Vagina (tissue), 2 donors: ENCODE data around the gene MAPRE3. TPM values are rescaled to one million over a fixed set of nuclear protein-coding genes. Genes with fewer than 3 reads are reported as not detected.

ENCODE experiments used
- DNase-seq, 2 donors: peaks; one replicate each; pipeline ENCODE4 v3.0.0-alpha.2; 2017; ENCODE audit errors: extremely low spot score in 2 of 2
- H3K27ac ChIP-seq: fragments of 200-600 bp; sonication (generic); one replicate; pipeline ENCODE4 v1.5.1; 2019
- H3K27me3 ChIP-seq: fragments of 200-600 bp; sonication (generic); one replicate; pipeline ENCODE4 v1.5.1; 2019
- H3K36me3 ChIP-seq, 2 donors: fragments of 200-600 bp; sonication (generic); one replicate each; pipeline ENCODE4 v1.5.1; 2017 to 2019
- H3K4me1 ChIP-seq: fragments of 200-600 bp; sonication (generic); one replicate; pipeline ENCODE4 v1.5.1; 2019
- H3K4me3 ChIP-seq, 2 donors: fragments of 200-600 bp; sonication (generic); 1 replicate in 1 of 2; 2 replicates in 1 of 2; pipeline ENCODE4 v1.5.1; 2016 to 2019
- H3K9me3 ChIP-seq: fragments of 200-600 bp; sonication (generic); one replicate; pipeline ENCODE4 v1.5.1; 2019
- POLR2A ChIP-seq, 2 donors: fragments of 450-650 bp; IDR thresholded peaks; one replicate each; pipeline ENCODE4 v1.6.1; 2017; ENCODE audit warnings: antibody characterized with exemption in 2 of 2, mild to moderate bottlenecking in 2 of 2, moderate library complexity in 2 of 2
- POLR2AphosphoS5 ChIP-seq, 2 donors: sonication (generic); formaldehyde crosslinking; IDR thresholded peaks; one replicate each; pipeline ENCODE4 v1.9.0; 2017; ENCODE audit warnings: antibody characterized with exemption in 2 of 2, mild to moderate bottlenecking in 2 of 2, low read depth in 1 of 2; ENCODE audit not compliant: insufficient read depth in 1 of 2
- intact Hi-C: fragments of 100-400 bp; cut with DNase I; formaldehyde crosslinking; loops from one replicate; pipeline ENCODE4 v1.15.1; 2023
- total RNA-seq: library from RNA; depleted of rRNA; stranded (reverse); fragments of >200 nt; gene quantifications from one replicate; pipeline ENCODE4 v1.2.3, GENCODE V29; 2016
- TF ChIP-seq, protein P1 (sequence below), 3 experiments: fragments of 450-650 bp in 2 of 3; fragments of 200-600 bp in 1 of 3; sonication (generic) in 1 of 3; IDR thresholded peaks; one replicate each; pipeline ENCODE4 v1.5.1; 2017 to 2019; ENCODE audit warnings: antibody characterized with exemption in 3 of 3, mild to moderate bottlenecking in 2 of 3, moderate library complexity in 2 of 3

The MAPRE3 gene
- total RNA-seq, 1 donor from 2014 or later = 20.6 TPM

DNA sequence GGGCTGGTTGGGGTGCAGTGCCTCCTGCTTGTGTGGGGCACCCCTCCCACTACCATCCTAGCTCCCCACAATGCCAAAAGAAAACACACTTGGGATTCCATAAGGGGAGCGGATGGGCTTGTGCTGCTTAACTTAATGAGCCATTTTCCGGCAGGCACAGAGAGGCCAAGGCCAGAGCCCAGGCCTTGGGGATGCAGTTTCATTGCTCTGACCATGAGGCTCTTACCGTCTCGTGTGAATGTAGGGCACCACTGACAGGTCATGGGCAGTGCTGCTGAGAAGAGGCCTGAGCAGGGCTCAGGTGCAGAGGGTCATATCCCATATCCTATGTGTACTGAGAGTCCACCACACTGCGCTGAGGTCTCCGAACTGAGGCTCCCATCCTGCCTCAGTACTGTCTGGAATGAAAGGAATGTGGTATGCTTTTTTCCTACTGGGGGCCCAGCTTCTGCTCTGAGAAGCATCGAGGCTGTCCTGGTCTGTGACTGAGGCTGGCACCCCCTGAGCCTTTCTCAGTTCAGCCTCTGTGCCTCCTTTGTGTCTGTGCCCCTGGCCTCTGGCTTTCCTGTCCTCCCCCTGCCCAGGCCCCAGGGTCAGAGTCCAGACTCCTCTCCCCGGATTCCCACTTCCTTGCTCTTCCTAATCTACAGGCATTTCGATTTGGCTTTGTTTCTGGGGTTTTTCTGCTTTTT, 45.2 kb upstream of the MAPRE3 start:
- H3K27ac ChIP-seq = no peak overlapping the region
- no peaks in the 10 kb centered on the region for H3K4me1 ChIP-seq
- no peaks in the 10 kb centered on the region for H3K27me3 ChIP-seq
- H3K4me3 ChIP-seq = no peak overlapping the region
- H3K9me3 ChIP-seq = no peaks in the 10 kb centered on the region
- no peak for TF ChIP-seq POLR2AphosphoS5 (IDR thresholded peaks at IDR 0.05; ENCODE audit: insufficient read depth in 1 of 2, low read depth in 1 of 2)
- TF ChIP-seq, protein P1, sequence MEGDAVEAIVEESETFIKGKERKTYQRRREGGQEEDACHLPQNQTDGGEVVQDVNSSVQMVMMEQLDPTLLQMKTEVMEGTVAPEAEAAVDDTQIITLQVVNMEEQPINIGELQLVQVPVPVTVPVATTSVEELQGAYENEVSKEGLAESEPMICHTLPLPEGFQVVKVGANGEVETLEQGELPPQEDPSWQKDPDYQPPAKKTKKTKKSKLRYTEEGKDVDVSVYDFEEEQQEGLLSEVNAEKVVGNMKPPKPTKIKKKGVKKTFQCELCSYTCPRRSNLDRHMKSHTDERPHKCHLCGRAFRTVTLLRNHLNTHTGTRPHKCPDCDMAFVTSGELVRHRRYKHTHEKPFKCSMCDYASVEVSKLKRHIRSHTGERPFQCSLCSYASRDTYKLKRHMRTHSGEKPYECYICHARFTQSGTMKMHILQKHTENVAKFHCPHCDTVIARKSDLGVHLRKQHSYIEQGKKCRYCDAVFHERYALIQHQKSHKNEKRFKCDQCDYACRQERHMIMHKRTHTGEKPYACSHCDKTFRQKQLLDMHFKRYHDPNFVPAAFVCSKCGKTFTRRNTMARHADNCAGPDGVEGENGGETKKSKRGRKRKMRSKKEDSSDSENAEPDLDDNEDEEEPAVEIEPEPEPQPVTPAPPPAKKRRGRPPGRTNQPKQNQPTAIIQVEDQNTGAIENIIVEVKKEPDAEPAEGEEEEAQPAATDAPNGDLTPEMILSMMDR (IDR thresholded peaks at IDR 0.05) = no peak
- DNase-seq = no peak
- no peaks in the 10 kb centered on the region for H3K36me3 ChIP-seq
- intact Hi-C loops = no loop called here

- DNase-seq = no peak
- intact Hi-C loops = no loop called here
- Histone ChIP-seq H3K4me1 (no peaks in the 10 kb centered on the region), H3K27me3 (no peaks in the 10 kb centered on the region), H3K27ac (no peak overlapping the region), H3K36me3 (no peaks in the 10 kb centered on the region), H3K4me3 (no peak overlapping the region), H3K9me3 (no peaks in the 10 kb centered on the region)
- TF ChIP-seq POLR2AphosphoS5 (IDR thresholded peaks at IDR 0.05; ENCODE audit: insufficient read depth in 1 of 2, low read depth in 1 of 2) (no peak), POLR2A (IDR thresholded peaks at IDR 0.05) (no peak)
- TF ChIP-seq, protein P1 (IDR thresholded peaks at IDR 0.05) = no peak
Measured at GRCh38 chr2:26927221-26927620, 43.2 kb upstream of the MAPRE3 start.

GRCh38 chr2:26932974-26933373, 37.5 kb upstream of the MAPRE3 start:
- Histone ChIP-seq H3K27me3 (no peaks in the 10 kb centered on the region), H3K4me1 (no peaks in the 10 kb centered on the region), H3K4me3 (no peak overlapping the region), H3K36me3 (no peaks in the 10 kb centered on the region), H3K9me3 (no peaks in the 10 kb centered on the region), H3K27ac (no peak overlapping the region)
- DNase-seq = peak in 1 of 2 donors; percentile 43
- intact Hi-C loops = no loop called here
- TF ChIP-seq POLR2AphosphoS5 (IDR thresholded peaks at IDR 0.05; ENCODE audit: insufficient read depth in 1 of 2, low read depth in 1 of 2) (no peak), POLR2A (IDR thresholded peaks at IDR 0.05) (no peak)
- TF ChIP-seq, protein P1 (IDR thresholded peaks at IDR 0.05) = no peak

- Histone ChIP-seq H3K9me3 (no peaks in the 10 kb centered on the region), H3K27me3 (no peaks in the 10 kb centered on the region), H3K27ac (no peak overlapping the region), H3K4me3 (no peak overlapping the region), H3K36me3 (no peaks in the 10 kb centered on the region), H3K4me1 (no peaks in the 10 kb centered on the region)
- TF ChIP-seq POLR2A (IDR thresholded peaks at IDR 0.05) (no peak), POLR2AphosphoS5 (IDR thresholded peaks at IDR 0.05; ENCODE audit: insufficient read depth in 1 of 2, low read depth in 1 of 2) (no peak)
- TF ChIP-seq, protein P1 (IDR thresholded peaks at IDR 0.05) = no peak
- no peak for DNase-seq
- intact Hi-C loops = no loop called here
Measured at GRCh38 chr2:26933431-26934334, 36.8 kb upstream of the MAPRE3 start.

DNA sequence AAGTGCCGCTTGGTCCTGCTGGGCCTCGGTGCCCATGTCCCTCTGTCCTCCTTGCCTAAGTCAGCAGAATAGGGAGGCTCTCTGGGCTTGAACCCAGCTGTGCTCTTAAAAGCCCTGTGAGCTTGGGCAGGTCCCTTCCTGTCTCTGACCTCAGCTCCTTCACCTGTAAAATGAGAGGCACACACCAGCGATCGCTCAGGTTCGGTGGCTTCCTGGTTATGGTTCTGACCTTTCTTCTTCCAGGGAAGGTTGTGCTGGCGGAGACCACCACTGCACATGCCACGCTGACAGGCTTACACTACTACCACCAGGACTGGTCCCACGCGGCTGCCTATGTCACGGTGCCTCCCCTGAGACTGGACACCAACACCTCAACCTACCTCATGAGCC, 36.1 kb upstream of the MAPRE3 start:
- no peak for DNase-seq
- Histone ChIP-seq H3K4me1 (no peaks in the 10 kb centered on the region), H3K9me3 (no peaks in the 10 kb centered on the region), H3K36me3 (no peaks in the 10 kb centered on the region), H3K4me3 (no peak overlapping the region), H3K27ac (no peak overlapping the region), H3K27me3 (no peaks in the 10 kb centered on the region)
- intact Hi-C loops = no loop called here
- TF ChIP-seq POLR2A (IDR thresholded peaks at IDR 0.05) (no peak), POLR2AphosphoS5 (IDR thresholded peaks at IDR 0.05; ENCODE audit: insufficient read depth in 1 of 2, low read depth in 1 of 2) (no peak)
- TF ChIP-seq, protein P1 (IDR thresholded peaks at IDR 0.05) = no peak
